ENCODE results near the gene C1orf167. TPM values are rescaled to one million over a fixed set of nuclear protein-coding genes. Genes with fewer than 3 reads are reported as not detected.

Gene C1orf167
- total and polyA plus RNA-seq, 2 of the 8 experiments (the other 6 are each of a cell fraction or from before 2014, with no cell fraction given): 0.70 to 1.3 TPM

- TF ChIP-seq SRF (IDR thresholded peaks at IDR 0.05; ENCODE audit: low read depth, low read length): no peak
- TF ChIP-seq MAX (IDR thresholded peaks at IDR 0.05): no peak
- TF ChIP-seq CHD2 (IDR thresholded peaks at IDR 0.05; ENCODE audit: low read length): no peak
- TF ChIP-seq ASH2L (IDR thresholded peaks at IDR 0.05; ENCODE audit: low read length): no peak
- TF ChIP-seq RFX5 (IDR thresholded peaks at IDR 0.05; ENCODE audit: borderline replicate concordance, low read depth, low read length): no peak
- TF ChIP-seq POLR2A (IDR thresholded peaks at IDR 0.05; ENCODE audit: control extremely low read depth in 1 of 2, low read depth in 2 of 2, low read length in 2 of 2): no peak
- TF ChIP-seq FOSL1 (IDR thresholded peaks at IDR 0.05; ENCODE audit: insufficient read depth, low read depth, low read length): no peak
- TF ChIP-seq, protein P1, sequence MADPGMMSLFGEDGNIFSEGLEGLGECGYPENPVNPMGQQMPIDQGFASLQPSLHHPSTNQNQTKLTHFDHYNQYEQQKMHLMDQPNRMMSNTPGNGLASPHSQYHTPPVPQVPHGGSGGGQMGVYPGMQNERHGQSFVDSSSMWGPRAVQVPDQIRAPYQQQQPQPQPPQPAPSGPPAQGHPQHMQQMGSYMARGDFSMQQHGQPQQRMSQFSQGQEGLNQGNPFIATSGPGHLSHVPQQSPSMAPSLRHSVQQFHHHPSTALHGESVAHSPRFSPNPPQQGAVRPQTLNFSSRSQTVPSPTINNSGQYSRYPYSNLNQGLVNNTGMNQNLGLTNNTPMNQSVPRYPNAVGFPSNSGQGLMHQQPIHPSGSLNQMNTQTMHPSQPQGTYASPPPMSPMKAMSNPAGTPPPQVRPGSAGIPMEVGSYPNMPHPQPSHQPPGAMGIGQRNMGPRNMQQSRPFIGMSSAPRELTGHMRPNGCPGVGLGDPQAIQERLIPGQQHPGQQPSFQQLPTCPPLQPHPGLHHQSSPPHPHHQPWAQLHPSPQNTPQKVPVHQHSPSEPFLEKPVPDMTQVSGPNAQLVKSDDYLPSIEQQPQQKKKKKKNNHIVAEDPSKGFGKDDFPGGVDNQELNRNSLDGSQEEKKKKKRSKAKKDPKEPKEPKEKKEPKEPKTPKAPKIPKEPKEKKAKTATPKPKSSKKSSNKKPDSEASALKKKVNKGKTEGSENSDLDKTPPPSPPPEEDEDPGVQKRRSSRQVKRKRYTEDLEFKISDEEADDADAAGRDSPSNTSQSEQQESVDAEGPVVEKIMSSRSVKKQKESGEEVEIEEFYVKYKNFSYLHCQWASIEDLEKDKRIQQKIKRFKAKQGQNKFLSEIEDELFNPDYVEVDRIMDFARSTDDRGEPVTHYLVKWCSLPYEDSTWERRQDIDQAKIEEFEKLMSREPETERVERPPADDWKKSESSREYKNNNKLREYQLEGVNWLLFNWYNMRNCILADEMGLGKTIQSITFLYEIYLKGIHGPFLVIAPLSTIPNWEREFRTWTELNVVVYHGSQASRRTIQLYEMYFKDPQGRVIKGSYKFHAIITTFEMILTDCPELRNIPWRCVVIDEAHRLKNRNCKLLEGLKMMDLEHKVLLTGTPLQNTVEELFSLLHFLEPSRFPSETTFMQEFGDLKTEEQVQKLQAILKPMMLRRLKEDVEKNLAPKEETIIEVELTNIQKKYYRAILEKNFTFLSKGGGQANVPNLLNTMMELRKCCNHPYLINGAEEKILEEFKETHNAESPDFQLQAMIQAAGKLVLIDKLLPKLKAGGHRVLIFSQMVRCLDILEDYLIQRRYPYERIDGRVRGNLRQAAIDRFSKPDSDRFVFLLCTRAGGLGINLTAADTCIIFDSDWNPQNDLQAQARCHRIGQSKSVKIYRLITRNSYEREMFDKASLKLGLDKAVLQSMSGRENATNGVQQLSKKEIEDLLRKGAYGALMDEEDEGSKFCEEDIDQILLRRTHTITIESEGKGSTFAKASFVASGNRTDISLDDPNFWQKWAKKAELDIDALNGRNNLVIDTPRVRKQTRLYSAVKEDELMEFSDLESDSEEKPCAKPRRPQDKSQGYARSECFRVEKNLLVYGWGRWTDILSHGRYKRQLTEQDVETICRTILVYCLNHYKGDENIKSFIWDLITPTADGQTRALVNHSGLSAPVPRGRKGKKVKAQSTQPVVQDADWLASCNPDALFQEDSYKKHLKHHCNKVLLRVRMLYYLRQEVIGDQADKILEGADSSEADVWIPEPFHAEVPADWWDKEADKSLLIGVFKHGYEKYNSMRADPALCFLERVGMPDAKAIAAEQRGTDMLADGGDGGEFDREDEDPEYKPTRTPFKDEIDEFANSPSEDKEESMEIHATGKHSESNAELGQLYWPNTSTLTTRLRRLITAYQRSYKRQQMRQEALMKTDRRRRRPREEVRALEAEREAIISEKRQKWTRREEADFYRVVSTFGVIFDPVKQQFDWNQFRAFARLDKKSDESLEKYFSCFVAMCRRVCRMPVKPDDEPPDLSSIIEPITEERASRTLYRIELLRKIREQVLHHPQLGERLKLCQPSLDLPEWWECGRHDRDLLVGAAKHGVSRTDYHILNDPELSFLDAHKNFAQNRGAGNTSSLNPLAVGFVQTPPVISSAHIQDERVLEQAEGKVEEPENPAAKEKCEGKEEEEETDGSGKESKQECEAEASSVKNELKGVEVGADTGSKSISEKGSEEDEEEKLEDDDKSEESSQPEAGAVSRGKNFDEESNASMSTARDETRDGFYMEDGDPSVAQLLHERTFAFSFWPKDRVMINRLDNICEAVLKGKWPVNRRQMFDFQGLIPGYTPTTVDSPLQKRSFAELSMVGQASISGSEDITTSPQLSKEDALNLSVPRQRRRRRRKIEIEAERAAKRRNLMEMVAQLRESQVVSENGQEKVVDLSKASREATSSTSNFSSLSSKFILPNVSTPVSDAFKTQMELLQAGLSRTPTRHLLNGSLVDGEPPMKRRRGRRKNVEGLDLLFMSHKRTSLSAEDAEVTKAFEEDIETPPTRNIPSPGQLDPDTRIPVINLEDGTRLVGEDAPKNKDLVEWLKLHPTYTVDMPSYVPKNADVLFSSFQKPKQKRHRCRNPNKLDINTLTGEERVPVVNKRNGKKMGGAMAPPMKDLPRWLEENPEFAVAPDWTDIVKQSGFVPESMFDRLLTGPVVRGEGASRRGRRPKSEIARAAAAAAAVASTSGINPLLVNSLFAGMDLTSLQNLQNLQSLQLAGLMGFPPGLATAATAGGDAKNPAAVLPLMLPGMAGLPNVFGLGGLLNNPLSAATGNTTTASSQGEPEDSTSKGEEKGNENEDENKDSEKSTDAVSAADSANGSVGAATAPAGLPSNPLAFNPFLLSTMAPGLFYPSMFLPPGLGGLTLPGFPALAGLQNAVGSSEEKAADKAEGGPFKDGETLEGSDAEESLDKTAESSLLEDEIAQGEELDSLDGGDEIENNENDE (IDR thresholded peaks at IDR 0.05; ENCODE audit: insufficient replicate concordance, low read length): no peak
- no peak for TF ChIP-seq CBX5 (IDR thresholded peaks at IDR 0.05; ENCODE audit: low read depth, low read length)
- TF ChIP-seq RXRA (IDR thresholded peaks at IDR 0.05; ENCODE audit: insufficient read depth, low read depth, low read length): no peak
Observed at GRCh38 chr1:11838349-11839272, 76.6 kb downstream of the C1orf167 start (continued).
